K562 (cell line): ENCODE results near the gene SUGP1. TPM values are rescaled to one million over a fixed set of nuclear protein-coding genes. Genes with fewer than 3 reads are reported as not detected.

Experiments used
- ATAC-seq: fragments of 200-7000 bp; cut with Tn5 transposase; 3 replicates; pipeline ENCODE4 v1.9.1; 2020; ENCODE audit warnings: moderate library complexity
- BruUV-seq: library from RNA; stranded (reverse); fragments of 400-500 nt; replicated peaks from 2 replicates; lab custom pipeline; 2021; lab: Mats Ljungman, UMichigan
- CTCF ChIA-PET: fragments of 300-600 bp; formaldehyde crosslinking; extraction: SDS; loops from one replicate; lab custom pipeline; 2021; ENCODE audit warnings: low intra/inter-chr PET ratio; lab: Yijun Ruan, JAX
- POLR2A ChIA-PET: fragments of 300-600, 350-650 bp; sonication (Branson Sonifier 250); formaldehyde crosslinking; extraction: SDS; loops from one replicate; lab custom pipeline; 2021; ENCODE audit warnings: antibody characterized with exemption, inconsistent platforms; lab: Yijun Ruan, JAX
- DNase-seq, 4 experiments: peaks; one replicate each; pipeline versions ENCODE4 v3.0.0 to v3.0.0-alpha.2; 2011 to 2018; ENCODE audit warnings: low spot score in 3 of 4, mixed read lengths in 3 of 4; ENCODE audit errors: extremely low read depth in 1 of 4
- FAIRE-seq: peaks from 2 replicates; lab custom pipeline; 2011; peaks lifted over from hg19 to GRCh38; lab: Jason Lieb, UNC
- H2AFZ ChIP-seq: 2 replicates; pipeline ENCODE4 v1.6.0; 2011; ENCODE audit warnings: low read depth, low read length, control low read depth, inconsistent platforms
- H3K27ac ChIP-seq: fragments of 200-600 bp; 3 replicates; pipeline ENCODE4 v1.8.0; 2011; ENCODE audit warnings: low read depth, mild to moderate bottlenecking, control low read depth, inconsistent platforms, low read length, moderate library complexity, mixed read lengths; ENCODE audit errors: extremely low read depth
- H3K27me3 ChIP-seq, 2 experiments: fragments of 300-600 bp in 1 of 2; 2 replicates in 1 of 2; 3 replicates in 1 of 2; pipeline versions ENCODE4 v1.6.0 to v1.8.0; 2011; ENCODE audit warnings: inconsistent platforms in 2 of 2, low read length in 2 of 2, mild to moderate bottlenecking in 1 of 2, mixed read lengths in 1 of 2, moderate library complexity in 1 of 2; ENCODE audit not compliant: control insufficient read depth in 2 of 2, insufficient read depth in 2 of 2
- H3K36me3 ChIP-seq: fragments of 300-600 bp; 3 replicates; pipeline ENCODE4 v1.8.0; 2011; ENCODE audit warnings: mild to moderate bottlenecking, low read length, inconsistent platforms; ENCODE audit not compliant: control insufficient read depth, insufficient read depth
- H3K4me1 ChIP-seq, 2 experiments: fragments of 200-600 bp in 1 of 2; replicated peaks in 1 of 2; 2 replicates in 1 of 2; 3 replicates in 1 of 2; pipeline versions ENCODE4 v1.5.1 to v1.8.0; 2011; ENCODE audit warnings: inconsistent platforms in 2 of 2, low read length in 2 of 2, mild to moderate bottlenecking in 1 of 2, mixed read lengths in 1 of 2, moderate library complexity in 1 of 2; ENCODE audit not compliant: control insufficient read depth in 2 of 2, insufficient read depth in 2 of 2
- H3K4me2 ChIP-seq: 2 replicates; pipeline ENCODE4 v1.6.1; 2011; ENCODE audit warnings: low read length, control low read depth, inconsistent platforms, mixed read lengths; ENCODE audit not compliant: insufficient read depth
- H3K4me3 ChIP-seq: fragments of 200-600 bp; sonication (generic), shearing (Covaris generic); 2 replicates; pipeline ENCODE4 v1.5.1; 2016; ENCODE audit warnings: control low read depth, inconsistent platforms
- H3K79me2 ChIP-seq: fragments of 200-600 bp; 3 replicates; pipeline ENCODE4 v1.8.0; 2011; ENCODE audit warnings: low read length, inconsistent platforms; ENCODE audit not compliant: control insufficient read depth, insufficient read depth
- H3K9ac ChIP-seq, 2 experiments: 2 replicates each; pipeline versions ENCODE4 v1.6.0 to v1.6.1; 2011; ENCODE audit warnings: low read depth in 2 of 2, low read length in 2 of 2, control low read depth in 1 of 2, inconsistent platforms in 1 of 2, mild to moderate bottlenecking in 1 of 2, mixed read lengths in 1 of 2; ENCODE audit not compliant: insufficient read depth in 1 of 2
- H3K9me1 ChIP-seq: one replicate; pipeline ENCODE4 v1.6.0; 2011; ENCODE audit warnings: inconsistent platforms, mild to moderate bottlenecking, low read length, moderate library complexity; ENCODE audit not compliant: control insufficient read depth, insufficient read depth
- H3K9me3 ChIP-seq: replicated peaks from 2 replicates; pipeline ENCODE4 v1.5.1; 2011; ENCODE audit warnings: low read depth, low read length, inconsistent platforms; ENCODE audit not compliant: control insufficient read depth, insufficient read depth
- H4K20me1 ChIP-seq: replicated peaks from 2 replicates; pipeline ENCODE4 v1.6.1; 2011; ENCODE audit warnings: low read length, inconsistent platforms, mixed read lengths; ENCODE audit not compliant: control insufficient read depth, insufficient read depth
- HDAC1 ChIP-seq, 2 experiments: fragments of 450-650 bp; IDR thresholded peaks; 2 replicates each; pipeline ENCODE4 v1.6.1; 2016 to 2017; ENCODE audit warnings: inconsistent platforms in 1 of 2, mild to moderate bottlenecking in 1 of 2, moderate library complexity in 1 of 2
- LARP7 ChIP-seq: fragments of 450-650 bp; IDR thresholded peaks from 2 replicates; pipeline ENCODE4 v1.6.1; 2016
- PHB ChIP-seq: fragments of 250-450 bp; sonication (Bioruptor Pico); IDR thresholded peaks from 2 replicates; pipeline ENCODE4 v1.5.0; 2021
- ZFP36 ChIP-seq: fragments of 150-350 bp; IDR thresholded peaks from 2 replicates; pipeline ENCODE4 v1.6.1; 2018; ENCODE audit warnings: low read length, low read depth; ENCODE audit not compliant: partially characterized antibody
- ZFX ChIP-seq: sonication (generic); formaldehyde crosslinking; IDR thresholded peaks from 2 replicates; pipeline ENCODE4 v1.8.0; 2022; ENCODE audit warnings: mild to moderate bottlenecking, missing genetic modification reagents, moderate library complexity
- ZNF512 ChIP-seq: IDR thresholded peaks from 2 replicates; pipeline ENCODE4 v1.6.1; 2016; ENCODE audit warnings: missing genetic modification characterization, missing compliant biosample characterization
- WGBS: fragments of 100-300 bp; shearing (Covaris generic); methylation state at CpG from one replicate; pipeline ENCODE4 v1.1.6; 2016; ENCODE audit warnings: low coverage, mixed read lengths; ENCODE audit not compliant: insufficient coverage; ENCODE audit errors: missing lambda C conversion rate; 5-methylcytosine and 5-hydroxymethylcytosine counted together
- in situ Hi-C: fragments of 300-500 bp; cut with MboI; formaldehyde crosslinking; loops from 4 replicates; pipeline ENCODE4 v1.15.0; 2018; ENCODE audit warnings: inconsistent platforms, mixed read lengths
- intact Hi-C: fragments of 100-400 bp; cut with micrococcal nuclease; formaldehyde crosslinking; loops from 2 replicates; pipeline ENCODE4 v1.14.2; 2022
- polyA plus RNA-seq, 8 experiments: library from polyadenylated mRNA; depleted of rRNA in 4 of 8; stranded (reverse) in 5 of 8; unstranded in 3 of 8; fragments of >200 nt; fragmentation: Nextera tagmentation in 2 of 8; fragmentation: Illumina TruSeq in 1 of 8; extraction: Ambion mirVana in 2 of 8; extraction: Trizol in 1 of 8; gene quantifications; 2 replicates each; pipeline versions ENCODE4 v1.2.1 to v1.2.3, GENCODE V29; 2011 to 2014; ENCODE audit warnings: inconsistent platforms in 1 of 8, missing spikeins in 1 of 8
- total RNA-seq, 7 experiments: library from RNA; depleted of rRNA in 6 of 7; stranded (reverse); fragments of >200 nt in 6 of 7; fragmentation: Illumina TruSeq in 2 of 7; extraction: Trizol in 2 of 7; gene quantifications; 2 replicates each; pipeline versions ENCODE4 v1.2.1 to v1.2.3, GENCODE V29; 2011 to 2021; ENCODE audit warnings: low replicate concordance in 1 of 7
- TF ChIP-seq, protein P1 (sequence below): IDR thresholded peaks from 2 replicates; pipeline ENCODE4 v1.6.1; 2011; ENCODE audit warnings: borderline replicate concordance, low read depth, mild to moderate bottlenecking, moderate library complexity, low read length; ENCODE audit not compliant: insufficient read depth, poor library complexity, severe bottlenecking

SUGP1 gene
- total and polyA plus RNA-seq, 9 of the 15 experiments (the other 6 are each of a cell fraction or from before 2014, with no cell fraction given): 1.0 to 53.3 (median 32.4) TPM

GRCh38 chr19:19262190-19263057, 57.9 kb downstream of the SUGP1 start:
- no peak for FAIRE-seq
- Histone ChIP-seq H3K9me1 (no peaks in the 10 kb centered on the region), H2AFZ (no peak overlapping the region), H3K4me2 (no peak overlapping the region), H3K9ac (no peak overlapping the region), H3K9me3 (peaks cover 1% of the 10 kb centered on the region; the same call in 1 of the 2 replicates), H3K79me2 (no peaks in the 10 kb centered on the region), H3K4me1 (peaks cover 0 to 33% of the 10 kb centered on the region in 2 experiments; a peak in 3 of 5 replicates), H4K20me1 (0 out of 2 replicates have a peak, but pooled peaks cover 3% of the 10 kb centered on the region), H3K27me3 (peaks cover 8 to 30% of the 10 kb centered on the region in 2 experiments; a peak in 4 of 5 replicates), H3K27ac (no peak overlapping the region), H3K36me3 (no peaks in the 10 kb centered on the region), H3K4me3 (no peak overlapping the region)
- in situ Hi-C loops: no loop called here
- no TSS peak for BruUV-seq
- intact Hi-C loops: no loop called here
- TF ChIP-seq ZFP36 (peak; percentile 66), LARP7 (0 out of 2 replicates have a peak, but pooled peaks have one; percentile 6), ZNF512 (tag) (0 out of 2 replicates have a peak, but pooled peaks have one; percentile 25), ZFX (CRISPR knock-in tag) (no peak), PHB (CRISPR knock-in tag) (no peak), HDAC1 (IDR thresholded peaks at IDR 0.05) (peak in 1 of 2 experiments; percentile 41; a peak in 1 of 4 replicates)
- TF ChIP-seq, protein P1, sequence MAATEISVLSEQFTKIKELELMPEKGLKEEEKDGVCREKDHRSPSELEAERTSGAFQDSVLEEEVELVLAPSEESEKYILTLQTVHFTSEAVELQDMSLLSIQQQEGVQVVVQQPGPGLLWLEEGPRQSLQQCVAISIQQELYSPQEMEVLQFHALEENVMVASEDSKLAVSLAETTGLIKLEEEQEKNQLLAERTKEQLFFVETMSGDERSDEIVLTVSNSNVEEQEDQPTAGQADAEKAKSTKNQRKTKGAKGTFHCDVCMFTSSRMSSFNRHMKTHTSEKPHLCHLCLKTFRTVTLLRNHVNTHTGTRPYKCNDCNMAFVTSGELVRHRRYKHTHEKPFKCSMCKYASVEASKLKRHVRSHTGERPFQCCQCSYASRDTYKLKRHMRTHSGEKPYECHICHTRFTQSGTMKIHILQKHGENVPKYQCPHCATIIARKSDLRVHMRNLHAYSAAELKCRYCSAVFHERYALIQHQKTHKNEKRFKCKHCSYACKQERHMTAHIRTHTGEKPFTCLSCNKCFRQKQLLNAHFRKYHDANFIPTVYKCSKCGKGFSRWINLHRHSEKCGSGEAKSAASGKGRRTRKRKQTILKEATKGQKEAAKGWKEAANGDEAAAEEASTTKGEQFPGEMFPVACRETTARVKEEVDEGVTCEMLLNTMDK: peak; percentile 20
- peak in 2 of 4 experiments; percentile 37 to 41 for DNase-seq
- POLR2A ChIA-PET: no interaction called here
- WGBS: 28% methylated on average over 19 of the region's 31 CpGs
- CTCF ChIA-PET: no interaction called here
- peak; percentile 46; the same call in 2 of the 3 replicates for ATAC-seq
